ENCODE data around the gene IQCC.
"Not testable (repeated sequence)": the region's sequence is repeated elsewhere in the genome, so short reads cannot be mapped to it uniquely, and the experiment has no call there.

Gene IQCC

GRCh38 chr1:32205401-32206370 lies at the start of gene IQCC:
IQCC (plus strand) TSS chr1:32205671; CDS start chr1:32205682, 11 bp downstream.
- DNase-seq = peak; percentile 94

GRCh38 chr1:32159189-32159588 lies 46.3 kb upstream of the IQCC start:
- DNase-seq = no peak

GRCh38 chr1:32163405-32163804 lies 42.1 kb upstream of the IQCC start:
- DNase-seq = no peak

- DNase-seq = not testable (repeated sequence)
Measured at GRCh38 chr1:32165633-32166032, 39.8 kb upstream of the IQCC start.

GRCh38 chr1:32170991-32171390 lies 34.5 kb upstream of the IQCC start:
- DNase-seq = no peak

DNA sequence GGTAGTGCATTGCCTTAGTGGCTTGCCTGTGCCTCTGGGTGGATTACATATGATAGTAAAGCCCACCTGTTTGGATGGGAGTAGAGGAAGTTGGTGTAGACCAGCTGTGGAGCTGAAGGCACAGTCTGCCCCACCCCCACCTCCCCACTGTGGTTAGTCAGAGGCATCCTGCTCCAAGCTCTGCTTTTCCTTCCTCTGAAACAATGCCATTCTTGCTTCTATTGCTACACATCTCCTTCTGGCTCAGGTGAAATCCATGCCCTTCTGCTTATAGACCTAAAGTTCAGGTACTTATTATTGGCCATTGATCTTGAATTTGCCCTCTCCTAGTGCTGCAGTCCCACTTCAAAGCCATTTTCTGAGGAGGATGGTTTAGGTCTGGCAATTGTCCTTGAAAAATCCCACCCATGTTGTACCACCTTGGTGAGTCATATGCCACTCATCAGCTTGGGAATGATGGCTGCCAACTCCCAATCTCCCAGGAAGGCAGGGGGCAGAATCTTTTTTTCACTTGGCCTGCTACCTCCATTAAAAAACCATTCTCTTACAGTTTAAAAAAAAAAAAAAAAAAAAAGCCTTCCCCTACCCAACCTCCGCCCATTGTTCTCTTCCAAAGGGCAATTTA lies 32.7 kb upstream of the IQCC start:
- no peak for DNase-seq

GRCh38 chr1:32178380-32179192 lies 26.9 kb upstream of the IQCC start:
- DNase-seq = no peak

- DNase-seq = no peak
Measured at GRCh38 chr1:32179193-32179442, 26.4 kb upstream of the IQCC start.

DNA sequence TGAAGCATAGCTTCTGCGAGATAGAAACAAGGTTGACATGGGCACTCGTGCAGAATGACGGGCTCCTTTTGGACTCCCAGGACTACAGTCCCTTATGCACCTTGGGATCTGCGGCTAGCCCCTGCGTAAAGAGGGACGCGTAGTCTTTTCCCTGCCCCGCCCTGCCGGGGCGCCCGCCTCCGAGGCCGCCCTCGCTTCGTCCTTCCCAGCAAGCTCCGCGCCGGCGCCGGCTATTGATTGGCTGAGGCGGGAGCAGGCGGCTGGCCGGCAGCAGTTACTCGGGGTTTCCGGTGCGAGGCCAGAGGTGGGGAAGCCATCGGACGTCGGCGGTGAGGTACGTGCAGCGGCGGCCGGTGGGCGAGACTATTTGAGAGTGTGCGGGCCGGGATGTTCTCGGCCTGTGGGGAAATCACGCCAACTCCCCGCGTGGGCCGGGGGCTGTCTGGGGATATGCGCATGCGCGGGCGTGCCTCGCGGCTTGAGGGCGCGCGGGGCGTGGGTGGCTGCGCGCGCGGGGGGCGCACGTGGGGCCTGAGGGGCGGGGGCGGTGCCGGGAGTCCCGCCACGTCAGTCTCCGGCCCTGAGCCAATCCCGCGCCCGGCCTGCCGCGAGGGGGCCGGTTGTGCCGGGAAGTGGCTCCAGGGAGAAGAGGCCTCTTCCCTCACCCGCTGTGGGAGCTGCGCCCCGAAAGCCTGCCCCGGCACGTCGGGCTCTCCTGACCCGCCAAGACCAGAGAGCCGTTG lies 25.9 kb upstream of the IQCC start, which contains the start of gene TXLNA:
TXLNA (plus strand) TSS at position 233 of the 743 bp plus-strand sequence. CDS start 671 bp downstream, outside the sequence.
- peak; percentile 89 for DNase-seq

- DNase-seq = peak; percentile 35
Measured at GRCh38 chr1:32180186-32181060, 25.0 kb upstream of the IQCC start.

- DNase-seq = no peak
Measured at GRCh38 chr1:32181065-32181464, 24.4 kb upstream of the IQCC start.

- no peak for DNase-seq
Measured at GRCh38 chr1:32181563-32181962, 23.9 kb upstream of the IQCC start.

GRCh38 chr1:32182060-32182459 lies 23.4 kb upstream of the IQCC start:
- no peak for DNase-seq

- DNase-seq = no peak
Measured at GRCh38 chr1:32184650-32185049, 20.8 kb upstream of the IQCC start.

GRCh38 chr1:32186077-32186476 lies 19.4 kb upstream of the IQCC start:
- no peak for DNase-seq

DNA sequence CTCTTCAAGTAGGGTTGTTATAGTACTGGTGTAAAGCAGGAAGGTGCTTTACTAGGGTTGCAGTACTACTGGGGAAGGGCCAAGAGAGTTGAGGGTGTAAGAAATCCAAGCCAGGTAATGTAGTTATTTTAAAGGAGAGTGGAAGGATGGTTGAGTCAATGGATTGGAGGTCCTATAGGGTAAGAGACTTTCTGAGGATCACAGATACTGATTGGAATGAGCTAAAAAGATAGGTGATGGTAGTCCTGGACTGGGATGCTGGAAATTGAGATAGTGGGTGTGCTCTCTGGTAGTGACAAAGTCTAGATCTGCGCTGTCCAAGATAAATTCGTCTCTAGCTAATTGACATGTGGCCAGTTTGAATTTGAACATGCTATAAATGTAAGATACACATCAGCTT lies 19.0 kb upstream of the IQCC start:
- DNase-seq = no peak

- no peak for DNase-seq
Measured at GRCh38 chr1:32187850-32188249, 17.6 kb upstream of the IQCC start.

GRCh38 chr1:32192220-32192948 lies 13.1 kb upstream of the IQCC start:
- DNase-seq = no peak

GRCh38 chr1:32194984-32195383 lies 10.5 kb upstream of the IQCC start:
- DNase-seq = no peak

- no peak for DNase-seq
Measured at GRCh38 chr1:32195531-32195930, 9.9 kb upstream of the IQCC start.
